Measurements from ENCODE around the gene FXR1.

GRCh38 chr3:180983136-180983535, 70.7 kb downstream of the FXR1 start:
- no peak for TF ChIP-seq CTCF (IDR thresholded peaks at IDR 0.05)
- no peak for TF ChIP-seq EP300 (IDR thresholded peaks at IDR 0.05)
